ENCODE measurements around the gene KCNA2. TPM values are rescaled to one million over a fixed set of nuclear protein-coding genes. Genes with fewer than 3 reads are reported as not detected.

KCNA2 gene
- total and polyA plus RNA-seq, 2 donors (not counting 1 experiment from before 2014, with no cell fraction given): 0.39 to 0.59 TPM

- H3K4me1 ChIP-seq (ENCODE audit: control insufficient read depth in 2 of 2, insufficient read depth in 2 of 2, low read length in 2 of 2): peaks cover 31 to 39% of the 10 kb centered on the region in 2 donors
- no peak overlapping the region for H2AFZ ChIP-seq (ENCODE audit: insufficient read depth, low read depth, low read length, poor library complexity, severe bottlenecking)
- H3K27me3 ChIP-seq (replicated peaks in 1 of 4; ENCODE audit: control extremely low read depth in 1 of 4, control insufficient read depth in 3 of 4, insufficient read depth in 4 of 4, low read length in 3 of 4): no peaks in the 10 kb centered on the region
- Mint-ChIP-seq H3K27ac (no peak overlapping the region), H3K9me3 (ENCODE audit: insufficient read depth) (no peaks in the 10 kb centered on the region), H3K4me1 (peaks cover 19% of the 10 kb centered on the region), H3K4me3 (no peak overlapping the region), H3K27me3 (no peaks in the 10 kb centered on the region)
- no peaks in the 10 kb centered on the region for H3K36me3 ChIP-seq (replicated peaks in 1 of 2; ENCODE audit: control extremely low read depth in 1 of 2, control insufficient read depth in 1 of 2, extremely low read depth in 1 of 2, insufficient read depth in 2 of 2, low read length in 1 of 2)
- CTCF ChIA-PET: interaction anchor here (0.9 to 11.9 kb wide), 9 partner anchors 9 to 325 kb away, joined by 3 to 155 read pairs (median 9); no protein-coding TSS in a partner anchor
- POLR2A ChIA-PET: no interaction called here
- no peaks in the 10 kb centered on the region for H4K20me1 ChIP-seq (ENCODE audit: control insufficient read depth, insufficient read depth, low read length, poor library complexity, severe bottlenecking)
- no peak overlapping the region for H3K27ac ChIP-seq (ENCODE audit: low read length in 2 of 2)
- intact Hi-C loops (cut with micrococcal nuclease): no loop called here
- no peak overlapping the region for H3K9ac ChIP-seq (ENCODE audit: low read length)
- H3K4me3 ChIP-seq (ENCODE audit: control extremely low read depth in 1 of 5, extremely low read depth in 1 of 5, insufficient read depth in 1 of 5, low read depth in 2 of 5, low read length in 4 of 5): no peak overlapping the region
- no peak overlapping the region for H3K4me2 ChIP-seq (replicated peaks; ENCODE audit: low read depth, low read length, poor library complexity, severe bottlenecking)
- no peaks in the 10 kb centered on the region for H3K9me3 ChIP-seq (ENCODE audit: control extremely low read depth in 1 of 3, control insufficient read depth in 2 of 3, insufficient read depth in 1 of 3, low read length in 2 of 3)
- ATAC-seq (ENCODE audit: low read depth): no peak
- no peak for DNase-seq
- no peak for TF ChIP-seq EZH2 (IDR thresholded peaks at IDR 0.05; ENCODE audit: borderline replicate concordance, insufficient read depth, low read depth, low read length, poor library complexity, severe bottlenecking)
- TF ChIP-seq, protein P1, sequence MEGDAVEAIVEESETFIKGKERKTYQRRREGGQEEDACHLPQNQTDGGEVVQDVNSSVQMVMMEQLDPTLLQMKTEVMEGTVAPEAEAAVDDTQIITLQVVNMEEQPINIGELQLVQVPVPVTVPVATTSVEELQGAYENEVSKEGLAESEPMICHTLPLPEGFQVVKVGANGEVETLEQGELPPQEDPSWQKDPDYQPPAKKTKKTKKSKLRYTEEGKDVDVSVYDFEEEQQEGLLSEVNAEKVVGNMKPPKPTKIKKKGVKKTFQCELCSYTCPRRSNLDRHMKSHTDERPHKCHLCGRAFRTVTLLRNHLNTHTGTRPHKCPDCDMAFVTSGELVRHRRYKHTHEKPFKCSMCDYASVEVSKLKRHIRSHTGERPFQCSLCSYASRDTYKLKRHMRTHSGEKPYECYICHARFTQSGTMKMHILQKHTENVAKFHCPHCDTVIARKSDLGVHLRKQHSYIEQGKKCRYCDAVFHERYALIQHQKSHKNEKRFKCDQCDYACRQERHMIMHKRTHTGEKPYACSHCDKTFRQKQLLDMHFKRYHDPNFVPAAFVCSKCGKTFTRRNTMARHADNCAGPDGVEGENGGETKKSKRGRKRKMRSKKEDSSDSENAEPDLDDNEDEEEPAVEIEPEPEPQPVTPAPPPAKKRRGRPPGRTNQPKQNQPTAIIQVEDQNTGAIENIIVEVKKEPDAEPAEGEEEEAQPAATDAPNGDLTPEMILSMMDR (IDR thresholded peaks at IDR 0.05): no peak
- WGBS (ENCODE audit: insufficient coverage): 100% methylated on average over 1 of the region's 6 CpGs
- H3K79me2 ChIP-seq (ENCODE audit: control insufficient read depth, insufficient read depth, low read length): no peaks in the 10 kb centered on the region
Observed at GRCh38 chr1:110628323-110629105, 22.4 kb upstream of the KCNA2 start.

DNA sequence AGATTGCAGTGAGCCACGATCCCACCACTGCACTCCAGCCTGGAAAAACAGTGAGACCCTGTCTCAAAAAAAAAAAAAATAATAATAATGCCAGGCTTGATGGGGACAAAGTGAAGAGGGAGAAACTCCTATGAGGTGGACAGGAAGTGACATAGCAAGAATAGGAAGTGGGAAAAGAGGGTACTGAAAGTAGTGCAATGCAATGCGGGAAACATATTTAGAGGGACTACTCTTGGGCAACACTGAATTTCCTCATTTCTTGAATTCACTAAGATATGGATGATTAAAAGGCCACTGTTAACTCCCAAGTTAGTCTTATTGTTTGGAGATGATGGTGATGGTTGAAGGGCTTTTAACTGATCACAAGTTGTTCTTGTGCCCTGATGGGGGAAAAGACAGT, 21.6 kb upstream of the KCNA2 start:
- no CpG with 5 or more reads among the region's 2 CpGs for WGBS (ENCODE audit: insufficient coverage)
- DNase-seq (no peak), ATAC-seq (ENCODE audit: low read depth) (no peak)
- Mint-ChIP-seq H3K4me3 (no peak overlapping the region), H3K4me1 (peaks cover 12% of the 10 kb centered on the region), H3K27me3 (no peaks in the 10 kb centered on the region), H3K9me3 (ENCODE audit: insufficient read depth) (no peaks in the 10 kb centered on the region), H3K27ac (no peak overlapping the region)
- POLR2A ChIA-PET: no interaction called here
- Histone ChIP-seq H3K36me3 (replicated peaks in 1 of 2; ENCODE audit: control extremely low read depth in 1 of 2, control insufficient read depth in 1 of 2, extremely low read depth in 1 of 2, insufficient read depth in 2 of 2, low read length in 1 of 2) (no peaks in the 10 kb centered on the region), H3K79me2 (ENCODE audit: control insufficient read depth, insufficient read depth, low read length) (no peaks in the 10 kb centered on the region), H3K27ac (ENCODE audit: low read length in 2 of 2) (no peak overlapping the region), H3K9ac (ENCODE audit: low read length) (no peak overlapping the region), H4K20me1 (ENCODE audit: control insufficient read depth, insufficient read depth, low read length, poor library complexity, severe bottlenecking) (no peaks in the 10 kb centered on the region), H3K4me3 (ENCODE audit: control extremely low read depth in 1 of 5, extremely low read depth in 1 of 5, insufficient read depth in 1 of 5, low read depth in 2 of 5, low read length in 4 of 5) (no peak overlapping the region), H3K4me2 (replicated peaks; ENCODE audit: low read depth, low read length, poor library complexity, severe bottlenecking) (no peak overlapping the region), H3K4me1 (ENCODE audit: control insufficient read depth in 2 of 2, insufficient read depth in 2 of 2, low read length in 2 of 2) (peaks cover 24 to 32% of the 10 kb centered on the region in 2 donors), H3K27me3 (replicated peaks in 1 of 4; ENCODE audit: control extremely low read depth in 1 of 4, control insufficient read depth in 3 of 4, insufficient read depth in 4 of 4, low read length in 3 of 4) (no peaks in the 10 kb centered on the region), H2AFZ (ENCODE audit: insufficient read depth, low read depth, low read length, poor library complexity, severe bottlenecking) (no peak overlapping the region), H3K9me3 (ENCODE audit: control extremely low read depth in 1 of 3, control insufficient read depth in 2 of 3, insufficient read depth in 1 of 3, low read length in 2 of 3) (no peaks in the 10 kb centered on the region)
- no peak for TF ChIP-seq EZH2 (IDR thresholded peaks at IDR 0.05; ENCODE audit: borderline replicate concordance, insufficient read depth, low read depth, low read length, poor library complexity, severe bottlenecking)
- TF ChIP-seq, protein P1 (IDR thresholded peaks at IDR 0.05): no peak
- CTCF ChIA-PET: interaction anchor here (1.8 to 11.9 kb wide), 4 partner anchors 8 to 159 kb away, joined by 6 to 155 read pairs (median 54); no protein-coding TSS in a partner anchor
- intact Hi-C loops (cut with micrococcal nuclease): no loop called here

All from B cell (primary cell).